HepG2 (cell line): ENCODE data around the gene HELZ2. TPM values are rescaled to one million over a fixed set of nuclear protein-coding genes. Genes with fewer than 3 reads are reported as not detected.
A peak's percentile ranks its signal among the peaks of the same experiment; 100 is the strongest.

Experiments
- FOSL2 ChIP-seq: sonication (generic); formaldehyde crosslinking; IDR thresholded peaks from 2 replicates; pipeline ENCODE4 v1.4.0; 2020; ENCODE audit warnings: missing genetic modification reagents
- FOXA1 ChIP-seq, 2 experiments: fragments of 450-650 bp in 1 of 2; sonication (generic) in 1 of 2; formaldehyde crosslinking in 1 of 2; IDR thresholded peaks; 2 replicates each; pipeline versions ENCODE4 v1.4.0 to v1.6.1; 2016 to 2020; ENCODE audit warnings: missing genetic modification reagents in 1 of 2
- GABPB1 ChIP-seq: IDR thresholded peaks from 2 replicates; pipeline ENCODE4 v1.6.1; 2016; ENCODE audit warnings: mild to moderate bottlenecking, missing genetic modification reagents, moderate library complexity, missing compliant biosample characterization
- MYPOP ChIP-seq: sonication (generic); formaldehyde crosslinking; IDR thresholded peaks from 2 replicates; pipeline ENCODE4 v1.8.1; 2023; ENCODE audit warnings: mild to moderate bottlenecking, moderate library complexity, missing genetic modification reagents
- NONO ChIP-seq, 2 experiments: fragments of 450-650 bp in 1 of 2; sonication (generic) in 1 of 2; formaldehyde crosslinking in 1 of 2; IDR thresholded peaks in 1 of 2; conservative IDR thresholded peaks in 1 of 2; 2 replicates each; pipeline versions ENCODE4 v1.6.1 to v1.8.0; 2017 to 2022; ENCODE audit warnings: mild to moderate bottlenecking in 1 of 2, missing genetic modification reagents in 1 of 2, moderate library complexity in 1 of 2
- SAP130 ChIP-seq: IDR thresholded peaks from 2 replicates; pipeline ENCODE4 v1.6.1; 2016; ENCODE audit warnings: low read depth
- SKIL ChIP-seq: sonication (generic); formaldehyde crosslinking; IDR thresholded peaks from 2 replicates; pipeline ENCODE4 v1.8.0; 2022; ENCODE audit warnings: missing genetic modification reagents, mild to moderate bottlenecking, moderate library complexity, borderline replicate concordance
- STAG1 ChIP-seq: sonication (generic); formaldehyde crosslinking; IDR thresholded peaks from 2 replicates; pipeline ENCODE4 v1.4.0; 2020; ENCODE audit warnings: missing genetic modification reagents
- THAP11 ChIP-seq: IDR thresholded peaks from 2 replicates; pipeline ENCODE4 v1.6.1; 2016; ENCODE audit warnings: missing biosample characterization, missing genetic modification reagents
- UBTF ChIP-seq: sonication (generic); formaldehyde crosslinking; IDR thresholded peaks from 2 replicates; pipeline ENCODE4 v1.4.0; 2020; ENCODE audit warnings: mild to moderate bottlenecking, missing genetic modification reagents
- YEATS2 ChIP-seq: sonication (generic); formaldehyde crosslinking; IDR thresholded peaks from 2 replicates; pipeline ENCODE4 v1.4.0; 2020; ENCODE audit warnings: missing genetic modification reagents, borderline replicate concordance
- ZBTB21 ChIP-seq: sonication (generic); formaldehyde crosslinking; IDR thresholded peaks from 2 replicates; pipeline ENCODE4 v1.4.0; 2020; ENCODE audit warnings: missing genetic modification reagents
- ZBTB7B ChIP-seq: sonication (generic); formaldehyde crosslinking; IDR thresholded peaks from 2 replicates; pipeline ENCODE4 v1.4.0; 2020; ENCODE audit warnings: missing genetic modification reagents
- ZNF280B ChIP-seq: sonication (generic); formaldehyde crosslinking; IDR thresholded peaks from 2 replicates; pipeline ENCODE4 v1.5.0; 2020; ENCODE audit warnings: missing genetic modification reagents, mild to moderate bottlenecking, borderline replicate concordance
- ZNF556 ChIP-seq: sonication (generic); formaldehyde crosslinking; IDR thresholded peaks from 2 replicates; pipeline ENCODE4 v1.4.0; 2020; ENCODE audit warnings: mild to moderate bottlenecking, missing genetic modification reagents, borderline replicate concordance
- ZNF768 ChIP-seq: sonication (generic); formaldehyde crosslinking; IDR thresholded peaks from 2 replicates; pipeline ENCODE4 v1.4.0; 2020; ENCODE audit warnings: missing genetic modification reagents
- ZNF883 ChIP-seq: sonication (generic); formaldehyde crosslinking; IDR thresholded peaks from 2 replicates; pipeline ENCODE4 v1.5.1; 2020; ENCODE audit warnings: mild to moderate bottlenecking, missing genetic modification reagents; ENCODE audit errors: not compliant biosample characterization
- polyA plus RNA-seq, 8 experiments: library from polyadenylated mRNA; depleted of rRNA in 3 of 8; stranded (reverse) in 7 of 8; unstranded in 1 of 8; fragments of >200 nt; fragmentation: Illumina TruSeq in 4 of 8; extraction: Trizol in 4 of 8; gene quantifications; 2 replicates each; pipeline versions ENCODE4 v1.2.1 to v1.2.3, GENCODE V29; 2011 to 2016; ENCODE audit warnings: low read depth in 4 of 8, missing spikeins in 1 of 8, mixed read lengths in 1 of 8; ENCODE audit not compliant: insufficient read depth in 1 of 8
- total RNA-seq, 5 experiments: library from RNA; depleted of rRNA; stranded (reverse); fragments of >200 nt; fragmentation: Illumina TruSeq; extraction: Trizol; gene quantifications; 2 replicates each; pipeline ENCODE4 v1.2.3, GENCODE V29; 2016; ENCODE audit warnings: low read depth in 1 of 5
- TF ChIP-seq, protein P1 (sequence below): sonication (generic); formaldehyde crosslinking; IDR thresholded peaks from 2 replicates; pipeline ENCODE4 v1.4.0; 2020; ENCODE audit warnings: missing genetic modification reagents

The HELZ2 gene
- total and polyA plus RNA-seq, 2 of the 13 experiments (the other 11 are each of a cell fraction or from before 2014, with no cell fraction given), result 9.6 to 10.1 TPM

DNA sequence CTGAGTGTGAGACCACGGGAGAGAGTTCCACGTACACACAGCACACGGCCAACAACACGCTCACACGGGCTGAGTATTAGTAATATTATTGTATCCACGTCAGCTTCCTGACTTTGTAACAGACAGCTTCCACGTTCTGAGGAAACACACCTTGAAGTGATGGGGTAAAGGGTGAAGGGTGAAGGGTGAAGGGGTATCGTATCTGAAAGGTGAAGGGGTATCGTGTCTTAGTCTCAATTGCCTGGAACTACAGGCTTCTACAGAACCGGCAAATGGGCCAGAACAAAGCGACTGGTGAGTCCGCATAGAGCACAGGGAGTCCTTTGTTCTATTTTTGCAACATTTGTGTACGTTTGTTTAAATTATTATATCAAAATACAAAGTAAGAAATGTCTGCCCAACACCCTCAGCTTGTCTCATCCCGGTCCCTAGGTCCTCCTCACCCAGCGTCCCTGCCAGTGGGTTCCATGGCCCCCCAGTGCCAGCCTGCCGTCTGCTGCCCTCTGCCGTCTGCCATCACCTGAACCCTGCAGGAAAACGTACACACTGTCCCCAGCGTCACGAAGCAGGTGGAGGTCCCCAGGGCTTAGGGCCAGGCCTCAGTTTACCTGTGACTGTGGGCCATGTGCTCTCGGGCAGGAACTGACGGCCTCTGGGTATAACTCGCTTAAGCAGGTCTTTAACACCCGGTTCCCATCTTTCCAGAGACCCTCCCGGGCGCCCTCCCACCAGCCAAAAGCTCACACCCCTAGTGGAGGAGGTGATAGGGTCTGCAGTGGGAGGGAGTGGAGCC lies 4.4 kb upstream of the HELZ2 start (continued):
- TF ChIP-seq ZNF280B (CRISPR knock-in tag) (peak; percentile 49; the same call in 1 of the 2 replicates), FOXA1 (IDR thresholded peaks at IDR 0.05) (no peak), FOXA1 (CRISPR knock-in tag; IDR thresholded peaks at IDR 0.05) (peak; percentile 25; the same call in 1 of the 2 replicates), STAG1 (CRISPR knock-in tag) (peak; percentile 82), SAP130 (CRISPR knock-in tag) (peak; percentile 31; the same call in 1 of the 2 replicates), FOSL2 (CRISPR knock-in tag) (peak; percentile 19; the same call in 1 of the 2 replicates), THAP11 (CRISPR knock-in tag) (0 out of 2 replicates have a peak, but pooled peaks have one; percentile 31), GABPB1 (CRISPR knock-in tag) (peak; percentile 47), ZNF883 (CRISPR knock-in tag) (peak; percentile 42), UBTF (CRISPR knock-in tag) (0 out of 2 replicates have a peak, but pooled peaks have one; percentile 0), ZBTB7B (CRISPR knock-in tag) (peak; percentile 66; the same call in 1 of the 2 replicates), ZBTB21 (CRISPR knock-in tag) (no peak), ZNF556 (no peak), YEATS2 (CRISPR knock-in tag) (0 out of 2 replicates have a peak, but pooled peaks have one; percentile 42), NONO (IDR thresholded peaks at IDR 0.05) (no peak), NONO (CRISPR knock-in tag; conservative IDR thresholded peaks at IDR 0.05) (0 out of 2 replicates have a peak, but pooled peaks have one; percentile 14), MYPOP (CRISPR knock-in tag) (0 out of 2 replicates have a peak, but pooled peaks have one; percentile 49), ZNF768 (CRISPR knock-in tag) (peak; percentile 39; the same call in 1 of the 2 replicates), SKIL (CRISPR knock-in tag) (no peak)
- TF ChIP-seq, protein P1, sequence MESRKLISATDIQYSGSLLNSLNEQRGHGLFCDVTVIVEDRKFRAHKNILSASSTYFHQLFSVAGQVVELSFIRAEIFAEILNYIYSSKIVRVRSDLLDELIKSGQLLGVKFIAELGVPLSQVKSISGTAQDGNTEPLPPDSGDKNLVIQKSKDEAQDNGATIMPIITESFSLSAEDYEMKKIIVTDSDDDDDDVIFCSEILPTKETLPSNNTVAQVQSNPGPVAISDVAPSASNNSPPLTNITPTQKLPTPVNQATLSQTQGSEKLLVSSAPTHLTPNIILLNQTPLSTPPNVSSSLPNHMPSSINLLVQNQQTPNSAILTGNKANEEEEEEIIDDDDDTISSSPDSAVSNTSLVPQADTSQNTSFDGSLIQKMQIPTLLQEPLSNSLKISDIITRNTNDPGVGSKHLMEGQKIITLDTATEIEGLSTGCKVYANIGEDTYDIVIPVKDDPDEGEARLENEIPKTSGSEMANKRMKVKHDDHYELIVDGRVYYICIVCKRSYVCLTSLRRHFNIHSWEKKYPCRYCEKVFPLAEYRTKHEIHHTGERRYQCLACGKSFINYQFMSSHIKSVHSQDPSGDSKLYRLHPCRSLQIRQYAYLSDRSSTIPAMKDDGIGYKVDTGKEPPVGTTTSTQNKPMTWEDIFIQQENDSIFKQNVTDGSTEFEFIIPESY (CRISPR knock-in tag), result 0 out of 2 replicates have a peak, but pooled peaks have one; percentile 53
